Activated T-helper 1 cell treated with anti-CD3 and anti-CD28 coated beads, Interleukin-2, amount 50 U/mL, for 16 hours (primary cell): ENCODE results near the gene ACTRT3.
A peak's percentile ranks its signal among the peaks of the same experiment; 100 is the strongest.
"Not testable (repeated sequence)": the region's sequence is repeated elsewhere in the genome, so short reads cannot be mapped to it uniquely, and the experiment has no call there.

ENCODE experiments used
- DNase-seq, 2 donors: peaks; one replicate each; pipeline ENCODE4 v3.0.0-alpha.2; 2020; ENCODE audit warnings: low read depth in 1 of 2, low spot score in 1 of 2

Gene ACTRT3

DNA sequence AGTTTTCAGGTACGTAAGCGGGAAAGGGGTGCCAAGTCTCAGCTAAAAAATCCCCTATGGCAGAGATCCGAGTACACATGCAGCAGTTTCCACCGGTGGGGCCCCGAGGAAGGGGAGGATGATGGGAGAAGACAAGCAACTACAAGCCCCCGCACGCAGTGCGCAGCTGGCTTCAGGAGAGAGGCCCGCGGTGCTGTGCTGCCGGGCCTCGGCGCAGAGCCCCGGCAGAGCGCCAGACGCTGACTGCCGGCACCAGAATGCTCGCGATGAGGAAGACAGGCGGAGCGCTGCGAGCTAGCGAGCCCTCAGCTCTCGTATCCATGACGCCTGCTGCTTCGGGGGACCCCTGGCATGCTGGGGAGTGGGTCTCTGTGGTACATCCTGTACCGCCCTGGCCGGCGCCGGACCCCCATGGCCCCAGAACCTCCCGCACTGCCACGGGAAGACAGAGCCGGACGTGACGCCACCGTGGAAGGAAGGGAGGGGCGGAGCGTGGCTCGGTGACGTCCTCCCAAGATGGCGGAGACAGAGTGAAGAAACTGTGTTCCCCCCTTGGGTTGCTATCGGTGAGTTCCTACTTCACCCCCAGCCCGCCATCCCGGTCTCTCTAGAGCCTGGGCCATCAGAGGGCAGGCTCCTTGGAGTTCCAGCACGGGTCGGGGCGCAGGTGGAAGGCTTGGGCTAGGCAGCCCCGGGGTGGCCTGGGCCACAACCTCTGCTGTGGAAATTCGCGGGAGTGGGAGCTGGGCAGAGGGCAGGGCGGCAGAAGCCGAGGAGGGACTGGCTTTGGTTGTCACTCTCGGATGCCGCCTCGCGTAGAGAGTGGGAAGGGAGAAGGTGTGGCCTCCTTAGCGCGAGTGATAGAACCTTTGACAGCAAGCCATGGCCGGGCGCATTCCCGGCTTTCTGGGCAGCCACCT, 3.8 kb upstream of the ACTRT3 start, which contains the start of gene MYNN:
Gene MYNN, plus strand, starts transcription at position 500 of the 920 bp plus-strand sequence. CDS start 900 bp downstream, outside the sequence.
- peak; percentile 81 to 86 for DNase-seq

GRCh38 chr3:169772305-169772896, 3.0 kb upstream of the ACTRT3 start:
- DNase-seq: peak in 1 of 2 donors; percentile 36

GRCh38 chr3:169771497-169772304, 2.3 kb upstream of the ACTRT3 start:
- peak in 1 of 2 donors; percentile 33 for DNase-seq

GRCh38 chr3:169764882-169765612, 4.3 kb downstream of the ACTRT3 start, which contains the start of gene TERC:
TSS of gene TERC (minus strand) at chr3:169765060.
- DNase-seq: peak; percentile 85 to 88

DNA sequence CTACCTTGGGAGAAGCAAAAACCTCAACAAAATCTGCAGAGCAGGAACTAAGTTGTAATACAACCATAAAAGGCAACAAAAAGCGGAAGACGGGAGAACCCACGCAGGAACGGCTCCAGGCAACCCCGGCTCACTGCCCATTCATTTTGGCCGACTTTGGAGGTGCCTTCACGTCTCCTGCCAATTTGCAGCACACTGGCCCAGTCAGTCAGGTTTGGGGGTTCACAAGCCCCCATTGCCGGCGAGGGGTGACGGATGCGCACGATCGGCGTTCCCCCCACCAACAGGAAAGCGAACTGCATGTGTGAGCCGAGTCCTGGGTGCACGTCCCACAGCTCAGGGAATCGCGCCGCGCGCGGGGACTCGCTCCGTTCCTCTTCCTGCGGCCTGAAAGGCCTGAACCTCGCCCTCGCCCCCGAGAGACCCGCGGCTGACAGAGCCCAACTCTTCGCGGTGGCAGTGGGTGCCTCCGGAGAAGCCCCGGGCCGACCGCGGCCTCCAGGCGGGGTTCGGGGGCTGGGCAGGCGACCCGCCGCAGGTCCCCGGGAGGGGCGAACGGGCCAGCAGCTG, 5.0 kb downstream of the ACTRT3 start:
- DNase-seq: peak; percentile 34 to 40

- no peak for DNase-seq
These were observed 8.9 kb downstream of the ACTRT3 start for GRCh38 chr3:169760479-169760878.

DNA sequence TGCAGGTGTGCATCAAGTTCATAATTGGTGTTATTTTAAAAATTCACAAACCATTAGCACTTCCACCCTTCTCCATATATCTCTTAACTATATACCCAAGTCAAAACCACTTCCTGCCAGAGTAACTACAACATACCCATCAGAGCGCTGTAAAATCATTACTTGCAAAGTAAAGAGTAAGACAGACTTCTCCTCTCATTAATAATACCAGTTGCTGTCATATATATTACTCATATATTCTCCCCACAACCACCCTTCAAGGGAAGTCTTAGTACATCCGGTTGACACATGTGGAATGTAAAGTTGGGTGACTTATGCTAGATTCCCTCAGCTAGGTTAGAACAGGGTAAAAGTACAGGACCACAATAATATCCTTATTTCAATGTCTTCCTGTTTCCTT, 10.1 kb downstream of the ACTRT3 start:
- no peak for DNase-seq

DNA sequence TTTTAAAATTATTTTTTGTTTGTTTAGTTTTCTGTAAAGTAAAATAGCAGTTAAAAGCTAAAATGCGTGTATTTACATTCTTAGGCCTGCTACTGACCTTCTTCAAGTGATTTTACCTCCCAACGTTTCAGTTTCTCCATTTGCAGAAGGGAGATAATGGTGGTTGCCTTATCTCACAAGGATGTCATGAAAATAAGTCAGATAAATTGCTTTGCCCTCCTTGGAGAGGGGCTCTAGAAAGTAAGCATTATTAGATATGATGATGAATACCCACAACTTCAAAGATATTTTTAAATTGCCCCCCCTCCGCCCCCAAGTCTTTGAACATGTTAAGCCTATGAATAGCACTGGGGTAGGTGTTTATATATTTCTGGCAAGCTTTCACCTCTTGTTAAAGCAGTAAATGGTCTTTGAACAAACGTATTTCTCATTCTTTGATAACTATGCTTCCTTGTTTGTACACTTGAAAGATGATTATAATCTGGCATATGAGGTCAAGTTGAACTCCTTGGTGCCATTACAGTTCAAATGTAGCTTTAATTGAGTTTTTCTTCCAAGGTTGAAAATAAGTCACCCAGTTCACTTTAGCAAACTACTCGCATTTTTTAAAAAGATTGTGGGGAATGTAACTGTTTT, 10.9 kb downstream of the ACTRT3 start:
- no peak for DNase-seq

- DNase-seq: no peak
These were observed 13.9 kb downstream of the ACTRT3 start for GRCh38 chr3:169755488-169755887.

DNA sequence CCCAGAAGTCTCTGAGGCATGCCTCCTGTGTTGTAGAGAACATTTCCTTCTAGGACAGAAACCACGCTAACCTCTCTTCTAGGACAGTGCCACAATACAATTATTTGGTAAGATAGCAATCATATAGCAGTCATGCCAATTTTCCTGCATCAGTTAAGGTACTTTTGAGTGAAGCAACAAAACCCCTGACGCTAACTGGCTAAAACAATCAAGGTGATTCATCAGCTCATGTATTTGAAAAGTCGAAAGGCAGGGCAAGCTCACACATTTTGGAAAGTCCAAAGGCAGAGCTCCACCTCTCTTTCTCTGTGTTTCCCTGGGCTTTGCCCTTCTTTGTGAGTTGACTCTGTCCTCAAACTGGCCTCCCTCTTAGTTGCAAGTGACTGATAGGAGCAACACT, 14.7 kb downstream of the ACTRT3 start:
- DNase-seq: no peak

- DNase-seq: no peak
These were observed 17.5 kb downstream of the ACTRT3 start for GRCh38 chr3:169751875-169752274.

GRCh38 chr3:169750665-169751064, 18.7 kb downstream of the ACTRT3 start:
- no peak for DNase-seq

DNA sequence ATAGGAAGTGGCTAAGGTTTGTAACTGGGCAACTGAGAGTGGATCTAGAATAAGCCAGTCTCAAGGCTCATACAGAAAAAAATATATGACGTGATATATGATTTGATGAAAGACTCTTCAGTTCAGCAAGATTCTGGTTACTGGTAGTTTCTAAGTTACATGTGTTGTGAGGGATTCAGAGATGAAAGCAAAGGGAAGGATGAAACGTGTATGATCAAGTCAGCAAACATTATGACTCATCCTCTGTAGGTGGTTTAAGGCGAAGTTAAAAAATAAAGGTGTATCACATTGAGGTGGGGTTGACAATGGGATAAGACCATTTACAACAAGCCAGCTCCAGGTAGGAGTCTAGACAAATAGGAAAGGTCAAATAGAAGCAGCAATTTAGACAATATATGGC, 20.7 kb downstream of the ACTRT3 start:
- DNase-seq: no peak

DNA sequence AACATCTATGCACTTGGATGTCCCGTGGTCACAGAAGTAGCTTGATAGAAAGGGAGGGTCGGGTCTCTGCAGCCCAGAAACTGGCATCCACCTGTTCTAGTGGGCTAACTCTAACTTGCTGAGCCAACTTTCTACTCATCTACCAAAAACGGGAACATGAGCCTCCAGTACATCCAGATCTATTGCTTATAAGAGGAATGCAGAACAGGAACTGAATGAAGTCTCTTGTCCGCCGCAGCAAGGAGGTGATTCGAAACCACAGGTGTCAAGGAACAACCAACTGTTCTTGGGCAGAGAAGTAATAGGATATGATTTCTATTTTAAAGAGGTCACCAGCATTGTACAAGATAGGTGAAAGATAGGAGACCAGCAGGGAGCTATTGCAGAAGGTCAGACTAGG, 22.4 kb downstream of the ACTRT3 start:
- no peak for DNase-seq

DNA sequence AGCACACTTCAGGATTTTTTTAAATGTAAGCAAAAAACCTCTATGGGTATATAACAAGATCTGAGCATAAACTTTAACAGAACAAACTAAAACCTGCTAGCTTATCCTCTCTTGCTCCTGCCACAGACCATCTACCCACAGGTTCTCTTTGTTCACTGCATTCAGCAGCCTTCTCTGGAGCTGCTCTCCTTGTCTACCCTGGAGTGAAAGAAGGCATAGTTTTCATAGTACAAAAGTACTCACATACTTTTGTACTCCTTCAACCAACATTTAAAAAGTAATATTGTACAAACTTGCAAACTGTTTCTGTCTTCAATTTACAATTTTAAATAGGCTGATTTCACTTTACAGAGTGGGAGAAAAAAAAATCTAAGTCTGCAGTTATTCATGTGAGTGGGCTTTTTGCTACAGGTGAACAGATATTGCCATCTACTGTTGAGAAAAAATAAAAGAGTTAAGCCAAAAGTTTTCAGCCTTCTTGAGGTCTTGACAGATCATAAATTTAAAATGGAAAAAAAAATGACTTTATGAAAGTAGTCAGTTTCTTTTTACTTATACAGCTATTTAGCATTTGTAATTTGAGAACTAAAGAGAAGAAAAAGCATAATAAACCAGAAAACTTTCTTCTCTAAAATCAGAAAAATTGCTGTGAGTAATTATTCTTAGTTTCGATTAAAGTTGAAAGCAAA, 24.9 kb downstream of the ACTRT3 start:
- DNase-seq: no peak

GRCh38 chr3:169739067-169739466, 30.3 kb downstream of the ACTRT3 start:
- no peak for DNase-seq

DNA sequence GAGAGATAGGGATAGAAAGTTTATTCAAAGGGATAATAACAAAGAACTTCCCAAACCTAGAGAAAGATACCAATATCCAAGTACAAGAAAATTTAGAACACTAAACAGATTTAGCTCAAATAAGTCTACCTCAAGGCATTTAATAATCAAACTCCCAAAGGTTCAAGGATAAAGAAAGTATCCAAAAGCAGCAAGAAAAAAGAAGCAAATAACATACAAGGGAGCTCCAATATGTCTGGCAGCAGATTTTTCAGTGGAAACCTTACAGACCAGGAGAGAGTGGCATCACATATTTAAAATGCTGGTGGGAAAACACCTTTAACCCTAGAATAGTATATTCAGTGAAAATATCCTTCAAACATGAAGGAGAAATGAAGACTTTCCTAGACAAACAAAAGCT, 37.5 kb downstream of the ACTRT3 start:
- not testable (repeated sequence) for DNase-seq

DNA sequence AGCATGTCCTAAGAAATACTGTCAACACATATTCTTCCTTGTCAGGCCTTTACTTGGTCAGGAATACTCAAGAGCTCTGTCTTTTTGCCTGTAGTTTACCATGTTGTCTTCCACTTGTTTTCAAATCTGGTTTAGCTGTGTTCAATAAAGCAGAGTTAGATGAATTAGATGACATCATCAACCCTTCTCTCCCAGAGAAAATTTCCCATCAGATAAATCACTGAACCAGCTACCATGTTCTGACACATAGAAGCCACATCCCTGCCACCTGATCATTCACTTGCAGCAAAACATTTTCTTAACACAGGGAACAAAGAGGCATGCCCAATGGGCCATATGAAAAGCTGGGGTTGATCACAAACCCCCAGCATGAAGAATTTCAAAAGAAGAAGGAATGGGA, 46.6 kb downstream of the ACTRT3 start:
- DNase-seq: no peak

- DNase-seq: not testable (repeated sequence)
These were observed 50.9 kb downstream of the ACTRT3 start for GRCh38 chr3:169718415-169718814.
